Brain pericyte (primary cell): ENCODE results near the gene TAOK3.

Experiments used
- DNase-seq: peaks from one replicate; pipeline ENCODE4 v3.0.0-alpha.2; 2012; ENCODE audit warnings: low read depth, low spot score

Gene TAOK3

GRCh38 chr12:118212606-118213005 lies 160.1 kb downstream of the TAOK3 start:
- DNase-seq = no peak

- no peak for DNase-seq
Measured at GRCh38 chr12:118206107-118206412, 166.6 kb downstream of the TAOK3 start.

GRCh38 chr12:118193958-118194357 lies 178.7 kb downstream of the TAOK3 start:
- DNase-seq = no peak

GRCh38 chr12:118193477-118193876 lies 179.2 kb downstream of the TAOK3 start:
- DNase-seq = no peak

- DNase-seq = no peak
Measured at GRCh38 chr12:118190266-118190665, 182.4 kb downstream of the TAOK3 start.

- DNase-seq = no peak
Measured at GRCh38 chr12:118189741-118190191, 182.9 kb downstream of the TAOK3 start.

- DNase-seq = no peak
Measured at GRCh38 chr12:118188690-118189371, 183.9 kb downstream of the TAOK3 start.

GRCh38 chr12:118187751-118188435 lies 184.8 kb downstream of the TAOK3 start:
- DNase-seq = no peak

GRCh38 chr12:118185602-118186397 lies 186.9 kb downstream of the TAOK3 start:
- DNase-seq = no peak

- DNase-seq = no peak
Measured at GRCh38 chr12:118183711-118184110, 189.0 kb downstream of the TAOK3 start.

GRCh38 chr12:118183155-118183554 lies 189.6 kb downstream of the TAOK3 start:
- DNase-seq = no peak

GRCh38 chr12:118175823-118176447 lies 196.8 kb downstream of the TAOK3 start:
- DNase-seq = no peak

GRCh38 chr12:118166946-118167345 lies 205.8 kb downstream of the TAOK3 start:
- no peak for DNase-seq

- DNase-seq = no peak
Measured at GRCh38 chr12:118164798-118165486, 207.8 kb downstream of the TAOK3 start.

- DNase-seq = no peak
Measured at GRCh38 chr12:118160536-118160935, 212.2 kb downstream of the TAOK3 start.

GRCh38 chr12:118151755-118152154 lies 221.0 kb downstream of the TAOK3 start:
- no peak for DNase-seq

GRCh38 chr12:118150625-118151024 lies 222.1 kb downstream of the TAOK3 start:
- DNase-seq = no peak

- DNase-seq = no peak
Measured at GRCh38 chr12:118148287-118148686, 224.4 kb downstream of the TAOK3 start.

- no peak for DNase-seq
Measured at GRCh38 chr12:118145798-118146156, 226.9 kb downstream of the TAOK3 start.

- DNase-seq = no peak
Measured at GRCh38 chr12:118145113-118145797, 227.5 kb downstream of the TAOK3 start.

- no peak for DNase-seq
Measured at GRCh38 chr12:118144499-118144898, 228.2 kb downstream of the TAOK3 start.
